Muscle of leg (tissue), 11 donors: ENCODE measurements around the gene GMPPB. TPM values are rescaled to one million over a fixed set of nuclear protein-coding genes. Genes with fewer than 3 reads are reported as not detected.

ENCODE experiments used
- DNase-seq: peaks from one replicate; pipeline ENCODE4 v3.0.0; 2013
- H3K27ac ChIP-seq: one replicate; pipeline ENCODE4 v1.5.1; 2013; ENCODE audit warnings: mild to moderate bottlenecking, low read length, control low read depth
- H3K27me3 ChIP-seq: one replicate; pipeline ENCODE4 v1.6.1; 2013; ENCODE audit warnings: low read length; ENCODE audit not compliant: control insufficient read depth, insufficient read depth
- H3K36me3 ChIP-seq: one replicate; pipeline ENCODE4 v1.6.1; 2013; ENCODE audit warnings: low read length; ENCODE audit not compliant: control insufficient read depth, insufficient read depth
- H3K4me1 ChIP-seq: one replicate; pipeline ENCODE4 v1.6.1; 2013; ENCODE audit warnings: low read length; ENCODE audit not compliant: control insufficient read depth, insufficient read depth
- H3K4me3 ChIP-seq: one replicate; pipeline ENCODE4 v1.5.1; 2013; ENCODE audit warnings: low read length, control low read depth
- H3K9me3 ChIP-seq: replicated peaks from 2 replicates; pipeline ENCODE4 v1.6.1; 2013; ENCODE audit warnings: low read depth, low read length; ENCODE audit not compliant: control insufficient read depth
- WGBS: methylation state at CpG from one replicate; pipeline ENCODE4 v1.1.5; 2013; ENCODE audit warnings: missing lambda C conversion rate; ENCODE audit not compliant: insufficient coverage; 5-methylcytosine and 5-hydroxymethylcytosine counted together
- polyA plus RNA-seq, 8 donors: library from polyadenylated mRNA; unstranded; fragments of 120-200 nt; gene quantifications; one replicate each; pipeline versions ENCODE4 v1.2.1 to v1.2.3, GENCODE V29; 2013; ENCODE audit warnings: inconsistent platforms in 1 of 8, low replicate concordance in 1 of 8; ENCODE audit not compliant: insufficient read length in 8 of 8, insufficient read depth in 1 of 8
- total RNA-seq: library from RNA; stranded (reverse); fragments of 120-200 nt; gene quantifications from one replicate; pipeline ENCODE4 v1.2.4, GENCODE V29; 2013

GMPPB gene
- total and polyA plus RNA-seq, 9 donors = 11.1 to 15.3 (median 12.4) TPM

GRCh38 chr3:49715611-49716121 lies 8.1 kb downstream of the GMPPB start:
- no peaks in the 10 kb centered on the region for H3K9me3 ChIP-seq
- H3K27me3 ChIP-seq = peaks cover 6% of the 10 kb centered on the region
- peaks cover 33% of the 10 kb centered on the region for H3K4me1 ChIP-seq
- no peak overlapping the region for H3K27ac ChIP-seq
- no peak for DNase-seq
- no peak overlapping the region for H3K4me3 ChIP-seq
- WGBS = 89% methylated on average over 13 of the region's 13 CpGs
- H3K36me3 ChIP-seq = peaks cover 33% of the 10 kb centered on the region

DNA sequence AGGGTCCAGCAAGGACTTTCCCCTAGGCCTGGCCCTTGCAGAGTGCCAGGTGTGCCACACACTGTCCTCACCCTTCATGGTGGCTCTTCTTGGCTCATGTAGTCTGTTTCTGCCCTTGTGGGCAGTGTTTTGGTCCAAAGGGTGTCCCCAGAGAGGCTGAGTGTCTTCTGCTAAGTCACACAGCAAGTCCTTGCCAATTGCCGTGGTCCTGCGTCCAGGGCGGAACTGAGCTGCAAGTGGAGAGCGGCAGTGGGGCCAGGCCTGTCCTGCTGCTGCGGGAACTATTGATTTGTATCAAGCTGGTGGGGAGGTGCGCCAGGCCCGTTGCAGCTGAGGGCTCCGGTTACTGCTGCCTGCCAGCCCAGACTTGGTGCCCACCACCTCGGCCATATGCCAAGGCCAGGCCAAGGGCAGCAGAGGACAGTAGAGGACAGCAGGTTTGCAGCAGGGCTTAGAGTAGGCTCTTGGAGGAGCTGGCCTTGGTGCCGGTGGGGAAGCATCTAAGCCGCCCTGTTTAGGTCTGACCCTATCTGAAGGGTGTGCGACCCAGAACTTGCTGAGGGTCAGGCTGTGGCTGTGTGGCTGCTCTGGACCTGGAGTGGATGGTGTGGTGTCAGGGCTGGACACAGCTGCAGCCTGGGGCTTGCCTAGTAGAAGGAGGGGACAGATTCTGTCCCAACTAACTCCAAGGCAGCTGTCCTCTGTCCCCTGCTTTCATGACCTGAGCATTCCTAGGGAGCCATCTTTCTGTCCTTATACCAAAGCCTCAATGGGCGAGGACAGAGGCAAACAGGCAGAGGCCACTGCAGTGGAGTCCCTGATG lies 8.8 kb downstream of the GMPPB start:
- Histone ChIP-seq H3K27me3 (peaks cover 6% of the 10 kb centered on the region), H3K4me3 (no peak overlapping the region), H3K9me3 (no peaks in the 10 kb centered on the region), H3K36me3 (peaks cover 29% of the 10 kb centered on the region), H3K27ac (no peak overlapping the region), H3K4me1 (peaks cover 31% of the 10 kb centered on the region)
- no peak for DNase-seq
- 91% methylated on average over 13 of the region's 13 CpGs for WGBS

GRCh38 chr3:49713336-49714105 lies 10.2 kb downstream of the GMPPB start:
- Histone ChIP-seq H3K9me3 (no peaks in the 10 kb centered on the region), H3K27me3 (peaks cover 4% of the 10 kb centered on the region), H3K36me3 (peaks cover 29% of the 10 kb centered on the region), H3K4me3 (no peak overlapping the region), H3K4me1 (peaks cover 19% of the 10 kb centered on the region), H3K27ac (no peak overlapping the region)
- no peak for DNase-seq
- WGBS = 88% methylated on average over 15 of the region's 25 CpGs

DNA sequence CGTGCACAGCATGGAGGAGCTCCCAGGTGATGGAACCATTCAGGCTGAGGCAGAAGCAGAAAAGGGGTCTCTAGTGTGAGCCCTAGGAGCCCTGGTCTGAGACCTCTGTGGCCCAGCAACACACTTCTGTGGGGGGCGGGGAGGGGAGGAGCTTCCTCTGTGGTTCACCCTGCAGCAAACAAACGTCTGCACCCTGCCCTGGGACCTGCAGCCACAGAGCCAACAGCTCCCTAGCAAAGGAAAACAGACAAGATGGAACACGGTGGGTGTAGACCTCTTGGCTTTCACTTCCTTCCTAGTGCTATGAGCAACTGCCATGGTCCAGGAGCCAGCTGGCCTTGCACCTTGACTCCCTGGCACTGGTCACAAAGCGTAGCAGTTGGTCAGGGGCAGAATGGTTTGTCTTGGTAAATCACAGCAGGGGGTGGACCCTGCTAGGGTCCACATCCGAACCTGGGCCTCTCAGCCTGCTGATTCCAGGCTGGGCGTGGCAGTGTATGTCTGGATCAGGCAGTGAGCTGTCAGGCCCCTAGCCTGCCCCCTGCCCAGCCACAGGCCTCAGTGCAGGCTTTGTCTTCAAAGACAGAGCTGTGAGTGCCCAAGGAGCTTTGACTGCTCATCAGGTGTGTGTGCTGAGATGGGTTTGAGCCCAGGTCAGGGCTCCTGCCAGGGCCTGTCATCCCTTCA lies 11.0 kb downstream of the GMPPB start:
- Histone ChIP-seq H3K27me3 (no peaks in the 10 kb centered on the region), H3K4me1 (peaks cover 11% of the 10 kb centered on the region), H3K9me3 (no peaks in the 10 kb centered on the region), H3K27ac (no peak overlapping the region), H3K4me3 (no peak overlapping the region), H3K36me3 (peaks cover 29% of the 10 kb centered on the region)
- WGBS = 70% methylated on average over 7 of the region's 7 CpGs
- no peak for DNase-seq

DNA sequence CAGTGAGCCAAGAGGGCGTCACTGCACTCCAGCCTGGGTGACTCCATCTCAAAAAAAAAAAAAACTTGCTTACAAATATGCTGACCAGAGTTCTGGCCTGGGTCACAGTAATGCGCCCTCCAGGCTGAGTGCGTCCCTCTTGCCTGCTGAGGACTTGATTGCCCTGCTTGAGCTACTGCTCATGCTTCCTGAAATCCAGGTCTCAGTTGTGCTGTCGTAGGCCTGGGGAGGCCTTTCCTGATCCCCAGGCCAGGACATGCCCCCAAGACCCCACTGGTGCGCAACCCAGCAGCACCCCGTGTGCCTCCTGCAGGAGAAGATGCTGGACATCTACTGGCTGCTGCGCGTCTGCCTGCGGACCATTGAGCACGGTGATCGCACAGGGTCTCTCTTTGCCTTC lies 11.6 kb downstream of the GMPPB start:
- DNase-seq = no peak
- Histone ChIP-seq H3K36me3 (peaks cover 31% of the 10 kb centered on the region), H3K9me3 (no peaks in the 10 kb centered on the region), H3K4me3 (no peak overlapping the region), H3K4me1 (peaks cover 5% of the 10 kb centered on the region), H3K27me3 (no peaks in the 10 kb centered on the region), H3K27ac (no peak overlapping the region)
- 90% methylated on average over 11 of the region's 11 CpGs for WGBS

DNA sequence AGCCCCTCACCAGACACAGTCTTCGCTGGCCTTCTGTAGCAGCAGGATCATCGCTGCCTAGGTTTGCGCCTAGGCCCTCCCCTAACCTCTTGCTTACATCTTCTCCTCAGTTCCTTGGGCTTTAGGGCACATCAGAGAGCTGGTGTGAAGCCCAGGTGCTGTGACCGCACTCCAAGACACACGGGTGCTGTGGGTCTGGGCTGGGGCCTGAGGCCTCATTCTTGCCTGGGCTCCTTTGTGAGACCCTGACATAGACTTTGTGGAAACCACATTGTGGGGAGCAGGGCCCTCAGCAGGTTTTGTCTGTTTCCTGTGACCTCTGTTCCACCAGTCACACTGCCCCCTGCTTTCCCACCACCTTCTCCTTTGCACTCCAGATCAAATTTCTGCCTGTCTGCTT lies 12.3 kb downstream of the GMPPB start:
- DNase-seq = no peak
- no peaks in the 10 kb centered on the region for H3K9me3 ChIP-seq
- 84% methylated on average over 5 of the region's 5 CpGs for WGBS
- no peak overlapping the region for H3K27ac ChIP-seq
- no peaks in the 10 kb centered on the region for H3K4me1 ChIP-seq
- H3K36me3 ChIP-seq = peaks cover 26% of the 10 kb centered on the region
- H3K4me3 ChIP-seq = no peak overlapping the region
- no peaks in the 10 kb centered on the region for H3K27me3 ChIP-seq

GRCh38 chr3:49709852-49710251 lies 13.9 kb downstream of the GMPPB start:
- Histone ChIP-seq H3K36me3 (peaks cover 30% of the 10 kb centered on the region), H3K9me3 (no peaks in the 10 kb centered on the region), H3K27me3 (no peaks in the 10 kb centered on the region), H3K4me3 (no peak overlapping the region), H3K4me1 (no peaks in the 10 kb centered on the region), H3K27ac (no peak overlapping the region)
- whole genome bisulfite sequencing = 85% methylated on average over 4 of the region's 8 CpGs
- DNase-seq = no peak

DNA sequence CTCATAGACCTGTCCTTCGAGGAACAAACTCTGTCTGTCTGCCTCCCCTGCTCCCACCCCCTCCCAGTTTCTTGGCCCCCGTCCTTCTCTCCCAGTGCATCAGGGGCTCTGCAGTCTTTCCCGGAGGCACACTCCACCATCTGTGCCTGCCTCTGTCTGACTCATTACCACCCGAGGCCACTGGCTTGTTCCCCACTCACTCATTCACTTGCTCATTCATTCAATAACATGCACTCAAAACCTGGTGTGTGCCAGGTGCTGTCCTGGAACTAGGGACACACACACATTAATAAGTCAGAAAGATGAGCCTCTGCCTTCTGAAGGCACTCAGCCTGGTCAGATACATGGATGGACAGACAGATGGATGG lies 16.7 kb downstream of the GMPPB start:
- Histone ChIP-seq H3K4me3 (no peak overlapping the region), H3K4me1 (no peaks in the 10 kb centered on the region), H3K9me3 (no peaks in the 10 kb centered on the region), H3K27ac (no peak overlapping the region), H3K36me3 (peaks cover 47% of the 10 kb centered on the region), H3K27me3 (no peaks in the 10 kb centered on the region)
- DNase-seq = no peak
- 72% methylated on average over 4 of the region's 4 CpGs for WGBS

- peaks cover 51% of the 10 kb centered on the region for H3K36me3 ChIP-seq
Measured at GRCh38 chr3:49706456-49707112, 17.2 kb downstream of the GMPPB start.

More at GRCh38 chr3:49706456-49707112, 17.2 kb downstream of the GMPPB start:
- no peaks in the 10 kb centered on the region for H3K27me3 ChIP-seq
- WGBS = 96% methylated on average over 9 of the region's 9 CpGs
- no peak for DNase-seq
- H3K4me1 ChIP-seq = no peaks in the 10 kb centered on the region
- H3K4me3 ChIP-seq = no peak overlapping the region
- H3K27ac ChIP-seq = no peak overlapping the region
- H3K9me3 ChIP-seq = no peaks in the 10 kb centered on the region
